M059J (cell line): Measurements from ENCODE around the gene RUFY1. TPM values are rescaled to one million over a fixed set of nuclear protein-coding genes. Genes with fewer than 3 reads are reported as not detected.
"Not testable (repeated sequence)": the region's sequence is repeated elsewhere in the genome, so short reads cannot be mapped to it uniquely, and the experiment has no call there.

ENCODE experiments used
- DNase-seq: peaks from one replicate; pipeline ENCODE4 v3.0.0-alpha.2; 2012; ENCODE audit warnings: low read depth
- total RNA-seq: library from RNA; depleted of rRNA; stranded (reverse); fragments of >200 nt; shearing (Covaris generic); gene quantifications from 2 replicates; pipeline ENCODE4 v1.2.3, GENCODE V29; 2014; rRNA removed

RUFY1 gene
- 25.5 and 38.3 TPM in 2 replicates for total RNA-seq

GRCh38 chr5:179550511-179551342 lies at the start of gene RUFY1:
RUFY1 (plus strand) TSS chr5:179550554; CDS start chr5:179550570, 16 bp downstream.
- DNase-seq: peak; percentile 71

- DNase-seq: not testable (repeated sequence)
Observed at GRCh38 chr5:179501997-179502396, 48.4 kb upstream of the RUFY1 start.

- not testable (repeated sequence) for DNase-seq
Observed at GRCh38 chr5:179502420-179502819, 47.9 kb upstream of the RUFY1 start.

GRCh38 chr5:179504191-179504590 lies 46.2 kb upstream of the RUFY1 start:
- DNase-seq: no peak

GRCh38 chr5:179504600-179505396 lies 45.6 kb upstream of the RUFY1 start:
- DNase-seq: no peak

- DNase-seq: no peak
Observed at GRCh38 chr5:179505636-179506261, 44.6 kb upstream of the RUFY1 start.

- no peak for DNase-seq
Observed at GRCh38 chr5:179509239-179509638, 41.1 kb upstream of the RUFY1 start.

GRCh38 chr5:179509845-179510244 lies 40.5 kb upstream of the RUFY1 start:
- DNase-seq: no peak

GRCh38 chr5:179512452-179513000 lies 37.8 kb upstream of the RUFY1 start:
- no peak for DNase-seq

GRCh38 chr5:179515501-179515900 lies 34.9 kb upstream of the RUFY1 start:
- not testable (repeated sequence) for DNase-seq

GRCh38 chr5:179516221-179516620 lies 34.1 kb upstream of the RUFY1 start:
- no peak for DNase-seq

- DNase-seq: not testable (repeated sequence)
Observed at GRCh38 chr5:179517746-179518145, 32.6 kb upstream of the RUFY1 start.

GRCh38 chr5:179518369-179518768 lies 32.0 kb upstream of the RUFY1 start:
- not testable (repeated sequence) for DNase-seq

- not testable (repeated sequence) for DNase-seq
Observed at GRCh38 chr5:179519416-179520070, 30.8 kb upstream of the RUFY1 start.

- not testable (repeated sequence) for DNase-seq
Observed at GRCh38 chr5:179522107-179522506, 28.2 kb upstream of the RUFY1 start.

- no peak for DNase-seq
Observed at GRCh38 chr5:179526978-179527377, 23.4 kb upstream of the RUFY1 start.

- DNase-seq: no peak
Observed at GRCh38 chr5:179530069-179530998, 20.0 kb upstream of the RUFY1 start.

- no peak for DNase-seq
Observed at GRCh38 chr5:179533024-179533423, 17.3 kb upstream of the RUFY1 start.

- no peak for DNase-seq
Observed at GRCh38 chr5:179533907-179534306, 16.4 kb upstream of the RUFY1 start.

- no peak for DNase-seq
Observed at GRCh38 chr5:179534431-179534830, 15.9 kb upstream of the RUFY1 start.
